SK-N-SH (cell line): ENCODE measurements around the gene EPHA6. TPM values are rescaled to one million over a fixed set of nuclear protein-coding genes. Genes with fewer than 3 reads are reported as not detected.

ENCODE experiments used
- CTCF ChIA-PET: fragments of 300-600, 350-600 bp; formaldehyde crosslinking; extraction: SDS; loops from one replicate; lab custom pipeline; 2021; lab: Yijun Ruan, JAX
- POLR2A ChIA-PET: fragments of 350-600 bp; sonication (Branson Sonifier 250); formaldehyde crosslinking; extraction: SDS; loops from one replicate; lab custom pipeline; 2020; ENCODE audit warnings: antibody characterized with exemption, inconsistent platforms; lab: Yijun Ruan, JAX
- DNase-seq: peaks from one replicate; pipeline ENCODE4 v3.0.0; 2012
- H2AFZ ChIP-seq: fragments of 200-600 bp; sonication (generic); 2 replicates; pipeline ENCODE4 v1.8.1; 2016; ENCODE audit warnings: antibody characterized with exemption, mild to moderate bottlenecking, low read depth
- H3F3A ChIP-seq: fragments of 200-600 bp; sonication (generic); replicated peaks from 2 replicates; pipeline ENCODE3; 2016; ENCODE audit warnings: antibody characterized with exemption, mild to moderate bottlenecking; ENCODE audit not compliant: insufficient read depth
- H3K27ac ChIP-seq, 2 experiments: fragments of 200-500 bp in 1 of 2; fragments of 200-600 bp in 1 of 2; sonication (Bioruptor generic) in 1 of 2; sonication (generic), shearing (Covaris generic) in 1 of 2; 2 replicates each; pipeline versions ENCODE4 v1.5.1 to v1.6.1; 2014 to 2016; ENCODE audit warnings: low read depth in 2 of 2, inconsistent platforms in 1 of 2, low read length in 1 of 2, mild to moderate bottlenecking in 1 of 2, mixed read lengths in 1 of 2
- H3K27me3 ChIP-seq: fragments of 200-600 bp; sonication (generic), shearing (Covaris generic); 2 replicates; pipeline ENCODE4 v1.6.1; 2016; ENCODE audit warnings: mixed run types; ENCODE audit not compliant: insufficient read depth
- H3K36me3 ChIP-seq, 2 experiments: fragments of 200-500 bp in 1 of 2; fragments of 200-600 bp in 1 of 2; sonication (Bioruptor generic) in 1 of 2; sonication (generic) in 1 of 2; replicated peaks in 1 of 2; 2 replicates each; pipeline versions ENCODE3 to v1.5.1; 2014 to 2016; ENCODE audit warnings: low read length in 1 of 2, mild to moderate bottlenecking in 1 of 2; ENCODE audit not compliant: insufficient read depth in 2 of 2, control insufficient read depth in 1 of 2
- H3K4me1 ChIP-seq, 2 experiments: fragments of 200-500 bp in 1 of 2; fragments of 200-600 bp in 1 of 2; sonication (Bioruptor generic) in 1 of 2; sonication (generic), shearing (Covaris generic) in 1 of 2; 2 replicates each; pipeline versions ENCODE4 v1.5.1 to v1.6.1; 2014 to 2016; ENCODE audit warnings: low read depth in 1 of 2, low read length in 1 of 2, mixed run types in 1 of 2; ENCODE audit not compliant: insufficient read depth in 2 of 2, control insufficient read depth in 1 of 2
- H3K4me2 ChIP-seq: fragments of 200-600 bp; sonication (generic), shearing (Covaris generic); 2 replicates; pipeline ENCODE4 v1.6.1; 2017; ENCODE audit warnings: mixed run types
- H3K4me3 ChIP-seq, 2 experiments: fragments of 200-500 bp in 1 of 2; fragments of 200-600 bp in 1 of 2; sonication (Bioruptor generic) in 1 of 2; sonication (generic), shearing (Covaris generic) in 1 of 2; 2 replicates each; pipeline versions ENCODE4 v1.5.1 to v1.8.1; 2014 to 2016; ENCODE audit warnings: low read depth in 2 of 2, inconsistent platforms in 1 of 2, low read length in 1 of 2, mild to moderate bottlenecking in 1 of 2, mixed read lengths in 1 of 2, moderate library complexity in 1 of 2
- H3K79me2 ChIP-seq: fragments of 200-600 bp; sonication (generic); 2 replicates; pipeline ENCODE4 v1.8.1; 2017; ENCODE audit warnings: mild to moderate bottlenecking; ENCODE audit not compliant: insufficient read depth
- H3K9ac ChIP-seq: fragments of 200-600 bp; sonication (generic); 2 replicates; pipeline ENCODE4 v1.6.1; 2017; ENCODE audit warnings: mixed run types
- H3K9me2 ChIP-seq: fragments of 200-600 bp; sonication (generic); 2 replicates; pipeline ENCODE4 v1.6.1; 2017; ENCODE audit warnings: mixed run types
- H3K9me3 ChIP-seq: fragments of 200-600 bp; sonication (generic); 2 replicates; pipeline ENCODE4 v1.6.1; 2017; ENCODE audit warnings: mixed run types, mild to moderate bottlenecking, moderate library complexity
- H4K20me1 ChIP-seq: fragments of 200-600 bp; sonication (generic); 2 replicates; pipeline ENCODE4 v1.6.1; 2017; ENCODE audit warnings: mild to moderate bottlenecking, mixed run types; ENCODE audit not compliant: insufficient read depth
- ELF1 ChIP-seq: IDR thresholded peaks from 2 replicates; pipeline ENCODE4 v1.4.0; 2012
- FOXM1 ChIP-seq: IDR thresholded peaks from 2 replicates; pipeline ENCODE4 v1.4.0; 2012; ENCODE audit warnings: low read depth, mild to moderate bottlenecking
- IRF3 ChIP-seq: fragments of 150-350 bp; IDR thresholded peaks from 2 replicates; pipeline ENCODE4 v1.6.1; 2016; ENCODE audit warnings: mild to moderate bottlenecking, low read depth, low read length
- RAD21 ChIP-seq: IDR thresholded peaks from 2 replicates; pipeline ENCODE4 v1.6.1; 2012; ENCODE audit warnings: mild to moderate bottlenecking, low read length
- RCOR1 ChIP-seq: fragments of 150-350 bp; IDR thresholded peaks from 2 replicates; pipeline ENCODE4 v1.6.1; 2017; ENCODE audit warnings: antibody characterized with exemption, low read length
- SMC3 ChIP-seq: IDR thresholded peaks from 2 replicates; pipeline ENCODE4 v1.6.1; 2012; ENCODE audit warnings: low read depth, low read length, improper control_type of control experiment
- YY1 ChIP-seq: IDR thresholded peaks from 2 replicates; pipeline ENCODE4 v1.4.0; 2012; ENCODE audit warnings: low read depth, mild to moderate bottlenecking
- WGBS: methylation state at CpG from one replicate; pipeline ENCODE4 v1.1.6; 2017; ENCODE audit warnings: low lambda C conversion rate; 5-methylcytosine and 5-hydroxymethylcytosine counted together
- polyA plus RNA-seq, 3 experiments: library from polyadenylated mRNA; depleted of rRNA; stranded (reverse); fragments of >200 nt; gene quantifications; 2 replicates each; pipeline ENCODE4 v1.2.3, GENCODE V29; 2012
- TF ChIP-seq, protein P1 (sequence below): fragments of 150-350 bp; IDR thresholded peaks from 2 replicates; pipeline ENCODE4 v1.6.1; 2017; ENCODE audit warnings: antibody characterized with exemption, low read length, low read depth, borderline replicate concordance
- TF ChIP-seq, protein P2 (sequence below): fragments of 200-600 bp; sonication (generic); IDR thresholded peaks from 2 replicates; pipeline ENCODE4 v1.6.1; 2017; ENCODE audit warnings: antibody characterized with exemption, mild to moderate bottlenecking, moderate library complexity
- TF ChIP-seq, protein P3 (sequence below): IDR thresholded peaks from 2 replicates; pipeline ENCODE4 v1.4.0; 2012; ENCODE audit warnings: low read depth

Gene EPHA6
- polyA plus RNA-seq, 1 of the 3 experiments (the other 2 are of a cell fraction): not detected

GRCh38 chr3:96806341-96806740 lies 8.1 kb upstream of the EPHA6 start:
- no peak overlapping the region for H3K9ac ChIP-seq
- TF ChIP-seq ELF1 (no peak), FOXM1 (no peak), IRF3 (no peak)
- TF ChIP-seq, all 33 proteins: peak for 0
- no peaks in the 10 kb centered on the region for H3K79me2 ChIP-seq
- H2AFZ ChIP-seq: no peak overlapping the region
- H4K20me1 ChIP-seq: no peaks in the 10 kb centered on the region
- ChIA-PET CTCF (interaction anchor here (0.6 kb wide), 1 partner anchor 1839 kb away, joined by 3 read pairs; no protein-coding TSS in a partner anchor), POLR2A (no interaction called here)
- no peak for DNase-seq
- peaks cover 3% of the 10 kb centered on the region for H3F3A ChIP-seq
- H3K9me3 ChIP-seq: no peaks in the 10 kb centered on the region
- H3K9me2 ChIP-seq: no peaks in the 10 kb centered on the region
- no peaks in the 10 kb centered on the region for H3K36me3 ChIP-seq
- H3K27ac ChIP-seq: no peak overlapping the region
- 2% methylated on average over 1 of the region's 1 CpG for WGBS
- no peaks in the 10 kb centered on the region for H3K4me1 ChIP-seq
- H3K4me3 ChIP-seq: no peak overlapping the region
- H3K27me3 ChIP-seq: no peaks in the 10 kb centered on the region
- no peak overlapping the region for H3K4me2 ChIP-seq

GRCh38 chr3:96813134-96813819 lies 1.1 kb upstream of the EPHA6 start:
- DNase-seq: peak; percentile 82
- Histone ChIP-seq H3K9ac (no peak overlapping the region), H3K27me3 (peaks cover 18% of the 10 kb centered on the region), H4K20me1 (no peaks in the 10 kb centered on the region), H3K27ac (no peak overlapping the region), H3K9me3 (no peaks in the 10 kb centered on the region), H3K4me3 (peak overlapping the region; percentile 46 to 60), H2AFZ (peak overlapping the region; percentile 83; the same call in 1 of the 2 replicates), H3F3A (peaks cover 3% of the 10 kb centered on the region), H3K79me2 (no peaks in the 10 kb centered on the region), H3K9me2 (no peaks in the 10 kb centered on the region), H3K36me3 (no peaks in the 10 kb centered on the region), H3K4me2 (peak overlapping the region; percentile 85), H3K4me1 (peaks cover 0 to 12% of the 10 kb centered on the region in 2 experiments; a peak in 1 of 4 replicates)
- POLR2A ChIA-PET: no interaction called here
- CTCF ChIA-PET: no interaction called here
- TF ChIP-seq, protein P1, sequence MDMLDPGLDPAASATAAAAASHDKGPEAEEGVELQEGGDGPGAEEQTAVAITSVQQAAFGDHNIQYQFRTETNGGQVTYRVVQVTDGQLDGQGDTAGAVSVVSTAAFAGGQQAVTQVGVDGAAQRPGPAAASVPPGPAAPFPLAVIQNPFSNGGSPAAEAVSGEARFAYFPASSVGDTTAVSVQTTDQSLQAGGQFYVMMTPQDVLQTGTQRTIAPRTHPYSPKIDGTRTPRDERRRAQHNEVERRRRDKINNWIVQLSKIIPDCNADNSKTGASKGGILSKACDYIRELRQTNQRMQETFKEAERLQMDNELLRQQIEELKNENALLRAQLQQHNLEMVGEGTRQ: no peak
- TF ChIP-seq RCOR1 (no peak), SMC3 (peak; percentile 54), RAD21 (peak; percentile 80), YY1 (no peak)
- TF ChIP-seq, protein P2, sequence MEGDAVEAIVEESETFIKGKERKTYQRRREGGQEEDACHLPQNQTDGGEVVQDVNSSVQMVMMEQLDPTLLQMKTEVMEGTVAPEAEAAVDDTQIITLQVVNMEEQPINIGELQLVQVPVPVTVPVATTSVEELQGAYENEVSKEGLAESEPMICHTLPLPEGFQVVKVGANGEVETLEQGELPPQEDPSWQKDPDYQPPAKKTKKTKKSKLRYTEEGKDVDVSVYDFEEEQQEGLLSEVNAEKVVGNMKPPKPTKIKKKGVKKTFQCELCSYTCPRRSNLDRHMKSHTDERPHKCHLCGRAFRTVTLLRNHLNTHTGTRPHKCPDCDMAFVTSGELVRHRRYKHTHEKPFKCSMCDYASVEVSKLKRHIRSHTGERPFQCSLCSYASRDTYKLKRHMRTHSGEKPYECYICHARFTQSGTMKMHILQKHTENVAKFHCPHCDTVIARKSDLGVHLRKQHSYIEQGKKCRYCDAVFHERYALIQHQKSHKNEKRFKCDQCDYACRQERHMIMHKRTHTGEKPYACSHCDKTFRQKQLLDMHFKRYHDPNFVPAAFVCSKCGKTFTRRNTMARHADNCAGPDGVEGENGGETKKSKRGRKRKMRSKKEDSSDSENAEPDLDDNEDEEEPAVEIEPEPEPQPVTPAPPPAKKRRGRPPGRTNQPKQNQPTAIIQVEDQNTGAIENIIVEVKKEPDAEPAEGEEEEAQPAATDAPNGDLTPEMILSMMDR: peak; percentile 64
- TF ChIP-seq, protein P3, sequence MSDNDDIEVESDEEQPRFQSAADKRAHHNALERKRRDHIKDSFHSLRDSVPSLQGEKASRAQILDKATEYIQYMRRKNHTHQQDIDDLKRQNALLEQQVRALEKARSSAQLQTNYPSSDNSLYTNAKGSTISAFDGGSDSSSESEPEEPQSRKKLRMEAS: no peak
- WGBS: 1% methylated on average over 31 of the region's 79 CpGs
